HCEC 1CT (cell line): Measurements from ENCODE around the gene DMRTA2.

Experiments
- DNase-seq: peaks from one replicate; pipeline ENCODE4 v3.0.0-alpha.2; 2017

DMRTA2 gene

GRCh38 chr1:50371749-50372148 is 51.5 kb downstream of the DMRTA2 start:
- DNase-seq: no peak

- no peak for DNase-seq
Observed at GRCh38 chr1:50369830-50370229, 53.4 kb downstream of the DMRTA2 start.

GRCh38 chr1:50369008-50369634 is 54.1 kb downstream of the DMRTA2 start:
- DNase-seq: no peak

- no peak for DNase-seq
Observed at GRCh38 chr1:50368179-50369007, 54.9 kb downstream of the DMRTA2 start.
